Anterior cingulate cortex (tissue), 58 donors: Measurements from ENCODE around the gene ISCU.
A peak's percentile ranks its signal among the peaks of the same experiment; 100 is the strongest.

Source experiments
- DNase-seq, 58 donors: peaks; one replicate each; lab custom pipeline; 2025; lab: John Stamatoyannopoulos, UW

ISCU gene

DNA sequence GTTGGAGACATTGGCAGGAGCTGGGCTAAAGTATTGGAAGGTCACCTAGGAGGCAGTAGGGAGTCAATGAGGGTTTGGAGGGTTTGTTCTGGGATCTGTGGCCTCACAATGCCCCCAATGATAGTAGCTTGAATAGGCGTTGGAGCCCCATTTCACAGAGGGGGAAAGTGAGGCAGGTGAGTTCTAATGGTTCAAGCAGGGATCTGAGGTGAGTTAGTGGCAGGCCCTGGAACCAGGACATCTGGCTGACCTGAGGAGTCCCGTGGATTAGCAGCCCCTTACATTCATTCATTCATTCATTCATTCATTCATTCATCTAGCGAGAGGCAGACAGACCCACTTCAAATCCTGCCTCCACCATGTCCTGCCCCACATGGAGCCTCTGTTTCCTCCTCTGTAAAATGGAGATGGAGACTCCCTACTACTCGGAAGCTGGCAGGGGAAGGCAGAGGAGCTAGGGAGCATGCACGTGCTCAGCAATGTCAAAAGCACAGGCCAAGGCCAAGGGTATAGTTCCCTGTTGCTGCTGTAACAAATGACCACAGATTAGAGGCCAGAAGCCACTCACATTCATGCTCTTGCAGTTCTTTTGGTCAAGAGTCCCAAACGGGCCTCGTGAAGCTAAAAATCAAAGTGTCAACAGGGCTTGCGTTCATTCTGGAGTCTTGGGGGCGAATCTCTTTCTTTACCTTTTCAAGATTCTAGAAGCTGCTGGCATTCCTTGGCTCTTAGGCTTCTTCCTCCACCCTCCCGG is 37.7 kb downstream of the ISCU start:
- DNase-seq = no peak

DNA sequence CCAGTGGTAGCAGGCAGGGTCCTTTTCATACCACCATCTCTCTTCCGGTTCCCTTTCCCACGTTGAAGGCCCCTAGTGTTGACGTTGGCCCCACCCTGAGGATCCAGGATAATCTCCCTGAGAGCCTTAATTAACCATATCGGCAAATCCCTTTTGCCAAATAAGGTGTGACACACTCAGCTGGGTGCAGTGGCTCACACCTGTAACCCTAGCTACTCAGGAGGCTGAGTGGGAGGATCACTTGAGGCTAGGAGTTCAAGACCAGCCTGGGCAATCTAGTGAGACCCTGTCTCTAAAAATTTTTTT is 38.3 kb downstream of the ISCU start:
- no peak for DNase-seq

GRCh38 chr12:108602209-108602705 is 39.9 kb downstream of the ISCU start:
- no peak for DNase-seq

GRCh38 chr12:108602976-108603704 is 40.7 kb downstream of the ISCU start:
- DNase-seq = no peak

GRCh38 chr12:108603743-108604142 is 41.3 kb downstream of the ISCU start:
- no peak for DNase-seq

DNA sequence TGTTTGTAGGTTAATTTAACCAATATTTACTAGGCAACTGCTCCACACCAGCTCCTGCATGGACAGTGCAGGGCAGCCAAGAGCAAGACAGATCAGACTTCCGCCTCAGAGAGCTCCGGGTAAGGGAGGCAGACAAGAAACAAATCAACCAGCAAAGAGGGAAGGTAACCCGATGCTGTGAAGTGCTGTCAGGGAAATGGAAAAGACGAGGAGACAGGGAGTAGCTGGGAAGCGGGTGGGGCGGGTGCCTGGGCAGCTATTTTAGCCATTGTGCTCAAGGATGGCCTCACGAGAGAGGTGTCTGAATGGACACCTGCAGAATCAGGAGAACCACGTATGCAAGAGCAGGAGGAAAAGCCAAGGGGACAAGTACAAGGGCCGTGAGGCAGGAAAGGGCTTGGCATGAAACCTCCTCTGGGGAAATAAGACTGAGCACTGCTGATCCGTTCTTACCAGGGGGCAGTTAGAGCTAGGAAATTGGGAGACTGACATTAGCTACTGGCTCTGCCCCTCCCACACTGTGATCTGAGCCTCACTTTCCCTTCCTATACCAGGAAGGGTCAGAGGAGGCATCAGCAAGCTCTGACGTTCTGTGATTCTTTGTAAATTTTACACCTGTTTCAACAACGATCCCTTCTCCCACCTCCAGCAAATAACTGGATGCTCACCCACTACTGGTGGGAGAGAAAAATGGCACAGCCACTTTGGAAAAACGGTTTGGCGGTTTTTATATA is 42.0 kb downstream of the ISCU start:
- DNase-seq = no peak

DNA sequence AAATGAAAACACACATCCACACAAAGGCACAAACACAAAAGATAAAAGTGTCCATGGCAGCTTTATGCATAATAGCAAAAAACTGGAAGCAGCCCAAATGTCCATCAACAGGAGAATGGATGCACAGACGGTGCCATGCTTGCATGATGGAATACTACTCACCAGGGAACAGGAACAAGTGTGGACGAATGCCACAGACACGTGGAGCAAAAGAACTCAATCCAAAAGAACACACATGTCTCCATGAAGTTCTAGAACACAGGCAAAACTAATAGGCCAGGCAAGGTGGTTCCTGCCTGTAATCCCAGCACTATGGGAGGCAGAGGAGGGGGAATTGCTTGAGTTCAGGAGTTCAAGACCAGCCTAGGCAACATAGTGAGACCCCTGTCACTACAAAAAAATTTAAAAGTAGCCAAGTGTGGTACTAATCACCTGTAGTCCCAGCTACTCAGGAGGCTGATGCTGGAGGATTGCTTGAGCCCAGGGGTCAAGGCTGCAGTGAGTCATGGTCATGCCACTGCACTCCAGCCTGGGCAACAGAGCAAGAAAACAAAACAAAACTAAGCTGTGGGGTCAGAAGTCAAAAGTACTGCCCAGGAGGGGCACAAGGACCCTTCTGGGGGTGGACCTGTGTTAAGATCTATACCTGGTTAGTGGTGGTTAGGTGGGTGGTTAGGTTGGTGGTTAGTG is 42.7 kb downstream of the ISCU start:
- no peak for DNase-seq

DNA sequence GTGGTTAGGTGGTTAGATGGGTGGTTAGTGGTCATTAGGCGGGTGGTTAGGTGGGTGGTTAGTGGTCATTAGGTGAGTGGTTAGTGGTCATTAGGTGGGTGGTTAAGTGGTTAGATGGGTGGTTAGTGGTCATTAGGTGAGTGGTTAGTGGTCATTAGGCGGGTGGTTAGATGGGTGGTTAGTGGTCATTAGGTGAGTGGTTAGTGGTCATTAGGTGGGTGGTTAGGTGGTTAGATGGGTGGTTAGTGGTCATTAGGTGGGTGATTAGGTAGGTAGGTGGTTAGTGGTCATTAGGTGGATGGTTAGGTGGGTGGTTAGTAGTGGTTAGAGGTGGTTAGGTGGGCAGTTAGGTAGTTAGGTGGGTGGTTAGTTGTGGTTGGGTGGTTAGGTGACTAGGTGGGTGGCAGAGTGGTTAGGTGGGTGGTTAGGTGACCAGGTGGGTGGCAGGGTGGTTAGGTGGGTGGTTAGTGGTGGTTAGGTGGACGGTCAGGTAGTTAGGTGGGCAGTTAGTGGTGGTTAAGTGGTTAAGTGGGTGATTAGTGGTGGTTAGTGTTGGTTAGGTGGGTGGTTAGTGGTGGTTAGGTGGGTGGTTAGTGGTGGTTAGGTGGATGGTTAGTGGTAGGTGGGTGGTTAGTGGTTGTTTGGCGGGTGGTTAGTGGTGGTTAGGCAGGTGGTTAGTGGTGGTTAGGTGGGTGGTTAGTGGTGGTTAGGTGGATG is 43.5 kb downstream of the ISCU start:
- no peak for DNase-seq

GRCh38 chr12:108606492-108606891 is 44.1 kb downstream of the ISCU start:
- DNase-seq = no peak

DNA sequence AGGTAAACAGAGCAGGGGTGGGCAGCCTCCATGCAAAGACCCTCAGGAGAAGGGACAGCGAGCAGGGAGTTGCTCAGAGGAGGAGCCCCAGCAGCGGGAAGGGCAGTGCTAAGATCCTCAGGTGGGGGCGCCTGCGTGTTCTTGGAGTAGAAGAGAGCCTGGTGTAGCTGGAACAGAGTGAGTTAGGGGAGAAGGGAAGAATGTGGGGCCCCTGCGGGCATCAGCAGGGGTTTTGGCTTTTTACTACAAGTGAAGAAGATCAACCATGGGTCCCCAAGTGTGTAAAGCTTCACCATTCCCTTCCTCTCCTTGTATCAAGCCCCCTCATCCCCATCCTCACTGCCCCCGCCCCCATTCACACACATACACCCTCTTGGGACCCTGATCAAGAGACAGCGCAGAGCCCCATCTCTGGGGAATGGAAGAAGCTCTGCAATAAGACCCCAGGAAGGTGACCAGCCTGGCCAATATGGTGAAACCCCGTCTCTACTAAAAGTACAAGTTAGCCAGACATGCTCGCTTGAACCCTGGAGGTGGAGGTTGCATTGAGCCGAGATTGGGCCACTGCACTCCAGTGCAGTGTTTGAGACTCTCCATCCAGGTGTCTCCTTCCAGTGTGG is 45.7 kb downstream of the ISCU start:
- no peak for DNase-seq

DNA sequence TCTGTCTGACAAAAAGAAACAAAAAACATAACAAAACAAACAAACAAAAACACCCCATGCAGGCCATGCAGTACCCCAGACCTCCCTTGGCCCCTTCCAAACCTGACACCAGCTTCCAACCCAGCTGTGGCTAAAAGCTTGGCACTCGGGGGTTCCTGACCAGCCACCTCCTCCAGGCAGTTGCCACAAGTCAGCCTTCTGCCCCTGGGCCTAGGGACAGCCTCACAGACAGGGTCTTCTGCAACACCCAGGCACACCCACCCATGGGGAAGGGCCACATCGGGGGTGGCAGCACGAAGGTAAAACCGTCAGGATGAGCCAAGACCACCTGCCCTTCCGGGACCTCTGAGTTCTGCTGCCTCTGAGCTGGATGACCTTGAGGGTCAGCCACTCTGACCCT is 46.2 kb downstream of the ISCU start:
- no peak for DNase-seq

- DNase-seq = no peak
Measured at GRCh38 chr12:108609537-108610335, 47.3 kb downstream of the ISCU start.

DNA sequence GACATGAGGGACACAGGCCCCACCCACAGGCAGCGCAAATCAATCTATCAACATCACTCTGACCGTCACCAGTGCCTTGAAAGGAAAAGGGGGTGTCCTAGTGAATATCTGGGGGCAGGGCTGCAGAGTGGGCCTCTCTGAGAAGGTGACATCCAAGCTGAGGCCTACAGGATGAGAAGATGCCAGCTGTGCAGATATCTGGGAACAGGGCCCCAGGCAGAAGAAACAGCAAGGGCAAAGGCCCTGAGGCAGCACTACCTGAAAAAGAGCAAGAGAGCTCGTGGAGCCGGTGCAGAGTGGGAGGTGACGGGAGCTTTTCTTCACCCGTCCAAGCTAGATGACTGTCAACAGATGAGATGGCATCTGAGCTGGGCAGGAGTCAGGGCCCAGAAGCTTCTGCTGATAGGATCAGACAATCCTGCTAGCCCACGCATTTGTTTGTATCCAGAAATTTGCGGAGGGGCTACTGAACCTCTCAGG is 48.0 kb downstream of the ISCU start:
- no peak for DNase-seq

DNA sequence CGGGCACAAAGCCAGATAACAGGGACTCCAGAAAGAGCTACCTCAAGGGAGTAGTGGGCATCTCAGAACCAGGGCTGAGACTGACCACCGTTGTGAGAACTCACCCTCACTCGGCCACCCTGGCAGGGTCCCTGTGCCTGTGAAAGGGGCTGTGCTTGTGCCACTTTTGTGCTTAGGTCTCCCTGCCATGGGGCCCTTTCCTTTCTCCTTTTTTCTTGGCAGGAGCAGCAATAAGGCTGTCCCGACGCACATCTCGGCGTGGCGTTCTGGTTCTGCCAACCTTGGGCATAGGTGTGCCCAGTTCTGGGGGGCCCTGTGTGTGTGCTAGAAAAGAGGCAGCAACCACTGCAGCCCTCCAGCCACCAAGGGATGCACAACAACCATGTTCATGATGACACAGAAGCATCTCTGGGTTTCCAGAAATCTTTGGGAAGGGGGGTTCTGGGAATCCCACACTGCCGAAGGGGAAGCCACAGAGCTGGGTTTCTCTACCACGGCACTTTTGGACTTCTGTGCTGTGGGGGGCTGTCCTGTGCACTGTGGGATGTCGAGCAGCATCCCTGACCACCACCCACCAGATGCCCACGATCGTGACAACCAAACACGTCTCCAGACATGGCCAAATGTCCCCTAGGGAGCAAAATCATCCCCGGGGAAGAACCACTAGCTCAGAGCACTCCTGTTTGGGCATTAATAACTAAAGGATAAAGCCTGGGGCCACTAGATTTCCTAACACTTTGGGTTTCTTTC is 48.6 kb downstream of the ISCU start:
- DNase-seq = no peak

DNA sequence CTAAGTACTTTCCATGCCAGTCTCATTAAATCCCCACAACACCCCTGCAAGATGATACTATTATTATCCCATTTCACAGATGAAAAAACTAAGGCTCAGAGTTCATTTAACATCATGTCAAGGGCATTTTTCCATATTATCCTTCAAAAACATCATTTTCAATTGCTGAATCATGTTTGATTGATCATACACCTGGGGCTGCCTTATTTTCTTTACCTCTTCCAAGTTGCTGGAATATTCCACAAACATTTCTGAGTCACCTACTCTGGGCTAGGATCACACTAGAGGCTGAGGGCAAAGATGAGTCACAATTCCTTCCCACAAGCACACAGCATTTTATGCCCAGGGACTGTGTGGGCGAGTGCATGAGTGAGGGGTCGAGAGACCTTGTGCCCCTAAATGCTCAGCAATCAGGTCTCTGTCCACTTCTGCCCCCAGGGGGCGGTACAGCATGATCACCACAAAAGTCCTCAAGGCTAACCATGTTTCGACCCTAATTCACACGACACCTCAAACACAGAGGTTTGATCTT is 49.6 kb downstream of the ISCU start:
- no peak for DNase-seq

- no peak for DNase-seq
Measured at GRCh38 chr12:108612788-108613282, 50.4 kb downstream of the ISCU start.

DNA sequence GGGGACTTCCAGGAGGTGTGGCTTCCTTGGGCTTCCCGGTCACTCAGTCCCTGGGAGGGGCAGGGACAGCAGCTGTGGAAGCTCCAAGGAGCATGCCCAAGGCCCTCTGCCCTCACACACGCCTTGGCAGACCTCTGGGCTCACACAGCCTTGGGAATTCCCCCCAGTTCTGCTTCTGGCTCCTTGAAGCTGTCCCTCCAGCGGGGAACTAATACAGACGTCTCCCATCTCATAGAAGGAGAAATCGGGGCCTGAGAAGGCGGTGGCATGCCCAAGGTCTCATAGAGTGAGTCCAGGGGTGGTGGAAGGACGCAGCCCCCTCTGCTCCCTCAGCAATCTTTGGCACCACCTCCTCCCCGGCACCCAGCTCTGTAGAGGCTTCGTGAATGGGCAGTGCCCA is 51.2 kb downstream of the ISCU start:
- peak in 1 of 58 donors; percentile 10 for DNase-seq

- DNase-seq = no peak
Measured at GRCh38 chr12:108614041-108614440, 51.6 kb downstream of the ISCU start.
